Measurements from ENCODE around the gene ABHD14A. TPM values are rescaled to one million over a fixed set of nuclear protein-coding genes. Genes with fewer than 3 reads are reported as not detected.

ABHD14A gene
- total RNA-seq, 4 donors from 2014 or later, result 3.1 to 11.9 (median 8.3) TPM

DNA sequence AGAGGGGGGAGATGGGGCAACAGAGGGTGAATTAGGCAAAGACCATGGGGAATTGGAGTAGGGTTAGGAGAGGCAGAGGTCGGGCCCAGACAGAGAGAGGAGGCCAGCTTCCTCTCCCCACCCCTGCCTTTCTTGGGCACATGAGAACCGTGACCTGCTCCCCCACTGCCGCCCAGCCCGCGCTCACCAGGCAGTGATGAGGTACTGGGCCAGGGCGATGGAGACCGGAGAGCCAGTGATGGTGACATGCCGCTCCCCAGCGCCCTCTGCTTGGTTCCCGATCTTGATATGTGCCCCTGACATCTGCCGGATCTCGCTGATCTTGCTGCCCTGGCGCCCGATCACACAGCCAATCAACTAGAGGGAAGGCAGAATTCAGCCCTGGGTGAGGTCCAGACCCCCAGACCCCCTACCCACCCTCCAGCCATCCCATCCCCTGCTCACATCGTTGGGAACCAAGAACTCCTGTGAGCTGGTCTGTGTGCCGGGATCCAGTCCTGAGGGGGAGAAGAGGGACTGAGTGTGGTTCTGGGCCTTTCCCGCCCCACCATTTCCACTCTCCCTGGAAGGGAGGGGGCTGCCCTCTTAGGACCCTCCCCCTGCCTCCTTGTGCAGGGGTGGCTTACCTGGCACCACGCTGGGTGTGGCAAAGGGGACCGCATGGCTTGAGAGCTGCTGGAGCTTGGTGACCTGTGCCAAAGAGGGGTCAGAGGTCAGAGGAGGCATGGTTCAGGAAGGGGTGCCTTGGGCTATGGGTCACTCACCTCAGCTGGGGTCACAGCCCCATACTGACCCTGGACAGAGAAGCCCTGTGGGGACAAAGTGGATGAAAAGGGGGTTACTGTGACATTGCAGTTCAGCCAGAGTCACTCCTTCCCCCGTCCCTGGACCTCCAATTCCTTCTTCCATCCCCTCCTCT, 16.0 kb upstream of the ABHD14A start:
- TF ChIP-seq POLR2A (IDR thresholded peaks at IDR 0.05), result no peak
- TF ChIP-seq EP300 (IDR thresholded peaks at IDR 0.05), result no peak
- no peak for TF ChIP-seq POLR2AphosphoS5 (IDR thresholded peaks at IDR 0.05)
- TF ChIP-seq, protein P1, sequence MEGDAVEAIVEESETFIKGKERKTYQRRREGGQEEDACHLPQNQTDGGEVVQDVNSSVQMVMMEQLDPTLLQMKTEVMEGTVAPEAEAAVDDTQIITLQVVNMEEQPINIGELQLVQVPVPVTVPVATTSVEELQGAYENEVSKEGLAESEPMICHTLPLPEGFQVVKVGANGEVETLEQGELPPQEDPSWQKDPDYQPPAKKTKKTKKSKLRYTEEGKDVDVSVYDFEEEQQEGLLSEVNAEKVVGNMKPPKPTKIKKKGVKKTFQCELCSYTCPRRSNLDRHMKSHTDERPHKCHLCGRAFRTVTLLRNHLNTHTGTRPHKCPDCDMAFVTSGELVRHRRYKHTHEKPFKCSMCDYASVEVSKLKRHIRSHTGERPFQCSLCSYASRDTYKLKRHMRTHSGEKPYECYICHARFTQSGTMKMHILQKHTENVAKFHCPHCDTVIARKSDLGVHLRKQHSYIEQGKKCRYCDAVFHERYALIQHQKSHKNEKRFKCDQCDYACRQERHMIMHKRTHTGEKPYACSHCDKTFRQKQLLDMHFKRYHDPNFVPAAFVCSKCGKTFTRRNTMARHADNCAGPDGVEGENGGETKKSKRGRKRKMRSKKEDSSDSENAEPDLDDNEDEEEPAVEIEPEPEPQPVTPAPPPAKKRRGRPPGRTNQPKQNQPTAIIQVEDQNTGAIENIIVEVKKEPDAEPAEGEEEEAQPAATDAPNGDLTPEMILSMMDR (IDR thresholded peaks at IDR 0.05), result no peak
- peaks cover 35% of the 10 kb centered on the region for H3K36me3 ChIP-seq
- WGBS, result 94% methylated on average over 19 of the region's 20 CpGs
- no peak overlapping the region for H3K4me3 ChIP-seq
- H3K4me1 ChIP-seq, result peaks cover 20% of the 10 kb centered on the region
- no peak overlapping the region for H3K27ac ChIP-seq
- H3K27me3 ChIP-seq, result peaks cover 3% of the 10 kb centered on the region
- no peak for DNase-seq (ENCODE audit: low spot score in 2 of 2)
- no peaks in the 10 kb centered on the region for H3K9me3 ChIP-seq

DNA sequence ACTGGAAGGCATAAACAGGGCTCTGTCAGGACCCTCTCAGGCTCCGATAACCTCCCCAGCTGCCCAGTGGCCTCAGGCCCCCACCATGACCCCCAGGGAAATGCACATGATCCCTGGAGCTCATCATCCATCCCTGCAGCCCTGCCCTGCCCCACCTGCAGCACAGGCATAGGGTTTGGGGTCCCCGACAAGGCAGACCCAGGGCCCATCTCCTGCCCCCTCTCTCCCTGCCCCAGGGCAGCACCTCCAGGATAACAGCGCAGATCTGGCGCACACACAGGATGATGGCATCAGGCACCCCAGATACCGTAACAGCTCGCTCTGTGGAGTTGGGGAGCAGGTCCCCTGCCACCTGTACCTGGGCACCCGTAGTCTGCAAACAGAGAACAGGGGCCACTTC, 15.2 kb upstream of the ABHD14A start:
- H3K4me1 ChIP-seq, result peaks cover 20% of the 10 kb centered on the region
- peaks cover 3% of the 10 kb centered on the region for H3K27me3 ChIP-seq
- no peak for TF ChIP-seq POLR2AphosphoS5 (IDR thresholded peaks at IDR 0.05)
- no peak for DNase-seq (ENCODE audit: low spot score in 2 of 2)
- peaks cover 35% of the 10 kb centered on the region for H3K36me3 ChIP-seq
- no CpG with 5 or more reads among the region's 7 CpGs for WGBS
- no peak overlapping the region for H3K27ac ChIP-seq
- H3K9me3 ChIP-seq, result no peaks in the 10 kb centered on the region
- no peak overlapping the region for H3K4me3 ChIP-seq

DNA sequence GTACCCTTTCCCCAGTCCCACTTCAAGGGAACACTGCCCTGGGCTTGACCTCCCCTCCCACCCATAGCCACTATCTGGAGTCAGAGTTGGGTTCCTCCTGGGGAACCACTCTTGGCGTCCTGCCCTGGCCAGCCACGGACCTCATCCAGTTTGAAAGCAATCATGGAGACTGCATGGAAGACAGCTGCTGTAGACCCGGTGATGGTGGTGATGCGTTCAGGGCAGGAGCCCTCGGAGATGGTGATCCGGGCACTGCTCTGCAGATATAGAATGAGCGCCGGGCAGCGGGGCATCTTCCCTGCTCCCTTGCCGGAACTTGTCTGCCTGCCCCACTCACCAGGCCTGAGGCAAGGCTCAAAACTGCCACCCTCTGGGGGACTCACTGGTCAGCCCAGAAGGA, 14.5 kb upstream of the ABHD14A start:
- no peak for DNase-seq (ENCODE audit: low spot score in 2 of 2)
- H3K4me1 ChIP-seq, result peaks cover 17% of the 10 kb centered on the region
- 91% methylated on average over 9 of the region's 10 CpGs for WGBS
- H3K36me3 ChIP-seq, result peaks cover 35% of the 10 kb centered on the region
- H3K4me3 ChIP-seq, result no peak overlapping the region
- no peak overlapping the region for H3K27ac ChIP-seq
- H3K9me3 ChIP-seq, result no peaks in the 10 kb centered on the region
- TF ChIP-seq POLR2AphosphoS5 (IDR thresholded peaks at IDR 0.05), result no peak
- no peak for TF ChIP-seq POLR2A (IDR thresholded peaks at IDR 0.05)
- H3K27me3 ChIP-seq, result no peaks in the 10 kb centered on the region

DNA sequence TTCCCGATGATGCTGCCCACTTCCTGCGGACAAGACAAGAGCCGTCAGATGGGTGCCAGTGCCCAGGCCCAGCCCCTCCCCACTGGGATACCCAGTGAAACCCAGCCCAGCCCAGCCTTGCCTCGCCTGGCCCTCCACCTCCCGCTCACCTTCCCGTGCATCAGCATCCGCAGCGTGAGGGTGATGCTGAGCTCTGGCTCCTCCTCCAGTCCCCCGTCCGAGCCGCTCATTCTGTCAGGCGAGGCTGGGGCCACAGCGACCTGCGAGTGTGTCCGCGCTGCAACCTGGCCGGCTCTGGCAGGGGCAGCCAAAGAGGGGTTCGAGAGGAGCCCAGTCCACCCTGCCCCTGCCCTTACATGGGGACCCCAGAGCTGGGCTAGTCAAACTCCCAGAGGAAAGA, 13.9 kb upstream of the ABHD14A start:
- no peak for DNase-seq (ENCODE audit: low spot score in 2 of 2)
- Histone ChIP-seq H3K27ac (no peak overlapping the region), H3K27me3 (no peaks in the 10 kb centered on the region), H3K36me3 (peaks cover 35% of the 10 kb centered on the region), H3K4me3 (no peak overlapping the region), H3K4me1 (peaks cover 17% of the 10 kb centered on the region), H3K9me3 (no peaks in the 10 kb centered on the region)
- 93% methylated on average over 13 of the region's 18 CpGs for WGBS
- TF ChIP-seq POLR2A (IDR thresholded peaks at IDR 0.05) (no peak), POLR2AphosphoS5 (IDR thresholded peaks at IDR 0.05) (no peak), EP300 (IDR thresholded peaks at IDR 0.05) (no peak)
- TF ChIP-seq, protein P1 (IDR thresholded peaks at IDR 0.05), result no peak

DNA sequence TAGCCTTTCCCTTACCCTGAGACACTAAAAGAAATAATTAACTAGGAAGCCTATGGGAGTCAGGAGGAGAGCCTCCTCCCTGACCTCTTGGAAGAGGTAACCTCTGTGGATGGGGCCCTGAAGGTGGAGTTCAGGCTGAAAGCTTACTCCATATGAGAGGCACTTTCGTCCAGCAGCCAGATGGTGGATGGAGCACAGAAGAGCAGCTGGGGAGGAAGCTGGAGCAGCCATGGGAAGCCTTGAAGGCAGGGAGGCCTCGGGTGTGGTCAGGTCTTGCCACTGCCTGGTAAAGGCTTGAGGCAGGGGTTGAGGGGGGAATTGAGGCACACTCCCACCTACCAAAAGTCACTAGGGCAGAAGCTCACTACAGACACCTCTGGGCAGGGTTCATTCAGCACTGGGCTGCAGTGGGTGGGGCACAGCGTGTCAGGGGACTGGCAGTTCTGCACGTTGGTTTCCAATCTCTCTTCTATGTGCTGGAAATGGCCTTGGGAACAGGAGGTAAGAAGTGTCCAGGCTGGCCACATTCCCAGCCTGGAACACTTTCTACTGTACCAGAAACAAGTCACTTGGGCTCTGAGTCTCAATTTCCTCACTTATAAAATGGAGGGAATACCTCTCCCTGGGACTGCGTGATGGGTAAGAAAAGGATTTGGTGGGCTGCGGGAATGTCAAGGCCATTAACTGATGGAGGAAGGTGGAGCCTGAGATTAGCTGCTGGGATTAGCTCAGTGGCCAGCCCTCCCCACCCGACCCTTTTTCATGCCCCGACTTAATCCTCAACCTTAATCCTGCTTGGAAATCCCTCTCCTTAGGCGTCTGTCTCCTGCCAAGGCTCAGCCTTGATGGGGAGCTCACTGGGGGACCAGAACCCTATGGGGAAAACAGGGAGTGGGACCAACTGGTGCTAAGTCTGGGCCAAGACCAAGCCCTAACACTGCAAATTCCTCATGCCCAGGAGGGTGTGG, 13.0 kb upstream of the ABHD14A start:
- Histone ChIP-seq H3K4me3 (no peak overlapping the region), H3K27ac (no peak overlapping the region)

More for the DNA sequence above, 13.0 kb upstream of the ABHD14A start:
- Histone ChIP-seq H3K36me3 (peaks cover 35% of the 10 kb centered on the region), H3K4me1 (peaks cover 17% of the 10 kb centered on the region), H3K27me3 (no peaks in the 10 kb centered on the region), H3K9me3 (no peaks in the 10 kb centered on the region)
- TF ChIP-seq, protein P1 (IDR thresholded peaks at IDR 0.05), result no peak
- TF ChIP-seq POLR2AphosphoS5 (IDR thresholded peaks at IDR 0.05), result no peak
- TF ChIP-seq POLR2A (IDR thresholded peaks at IDR 0.05), result no peak
- no peak for TF ChIP-seq EP300 (IDR thresholded peaks at IDR 0.05)
- DNase-seq (ENCODE audit: low spot score in 2 of 2), result no peak
- WGBS, result 70% methylated on average over 8 of the region's 9 CpGs
